ENCODE results near the gene CCDC184.

- TF ChIP-seq EZH2 (IDR thresholded peaks at IDR 0.05; ENCODE audit: low read depth) (no peak), CTCF (conservative IDR thresholded peaks at IDR 0.05) (no peak)
These were observed 11.4 kb downstream of the CCDC184 start for GRCh38 chr12:48194799-48195201.

Data from PC-9 (cell line).